Measurements from ENCODE around the gene SLC8A1. TPM values are rescaled to one million over a fixed set of nuclear protein-coding genes. Genes with fewer than 3 reads are reported as not detected.

The SLC8A1 gene
- total RNA-seq, 1 experiment from 2014 or later: 1.7 TPM

GRCh38 chr2:40353231-40353630 lies 98.7 kb downstream of the SLC8A1 start:
- H3K79me2 ChIP-seq (ENCODE audit: insufficient read depth, low read length): no peaks in the 10 kb centered on the region
- H4K5ac ChIP-seq (ENCODE audit: insufficient read length, low read depth, low read length): no peak overlapping the region
- no peaks in the 10 kb centered on the region for H3K9me3 Mint-ChIP-seq
- no peak overlapping the region for H2BK5ac ChIP-seq (ENCODE audit: insufficient read length, low read length)
- no peak for DNase-seq
- H4K8ac ChIP-seq (replicated peaks; ENCODE audit: insufficient read length, low read depth, low read length): no peak overlapping the region
- H3K4me2 ChIP-seq (ENCODE audit: insufficient read depth, insufficient read length, low read length): no peak overlapping the region
- no CpG with 5 or more reads among the region's 5 CpGs for WGBS (ENCODE audit: extremely low coverage, insufficient read length, low lambda C conversion rate)
- no peak overlapping the region for H2AFZ ChIP-seq (ENCODE audit: low read length)
- H2BK20ac ChIP-seq (ENCODE audit: low read depth, low read length, poor library complexity, severe bottlenecking): no peak overlapping the region
- H3T11ph ChIP-seq (ENCODE audit: low read length): no peak overlapping the region
- no peaks in the 10 kb centered on the region for H3K4me1 ChIP-seq (ENCODE audit: insufficient read depth, low read length)
- H3K27me3 Mint-ChIP-seq (ENCODE audit: low read depth): no peaks in the 10 kb centered on the region
- H3K4me1 Mint-ChIP-seq: no peaks in the 10 kb centered on the region
- H3K27ac ChIP-seq (ENCODE audit: insufficient read length, low read depth, low read length): no peak overlapping the region
- H4K20me1 ChIP-seq (ENCODE audit: control insufficient read depth, insufficient read depth, insufficient read length): no peaks in the 10 kb centered on the region
- H3K23ac ChIP-seq (ENCODE audit: insufficient read length, low read depth, low read length): no peak overlapping the region
- H4K91ac ChIP-seq (ENCODE audit: insufficient read length, low read depth, low read length): no peak overlapping the region
- H2AK5ac ChIP-seq (ENCODE audit: insufficient read length, low read length): no peak overlapping the region
- no peak overlapping the region for H3K4ac ChIP-seq (ENCODE audit: low read depth, low read length)
- no peaks in the 10 kb centered on the region for H3K79me1 ChIP-seq (ENCODE audit: insufficient read depth, low read depth, low read length, poor library complexity, severe bottlenecking)
- H3K27ac Mint-ChIP-seq: 0 out of 7 replicates have a peak overlapping the region, but pooled peaks of 1 of the 3 experiments have one; percentile 28
- H3K23me2 ChIP-seq (ENCODE audit: insufficient read length, low read depth, low read length, poor library complexity, severe bottlenecking): no peaks in the 10 kb centered on the region
- H2BK120ac ChIP-seq (ENCODE audit: low read depth, low read length, poor library complexity, severe bottlenecking): no peak overlapping the region
- H3K9ac ChIP-seq (ENCODE audit: extremely low read depth, insufficient read length, low read length): no peak overlapping the region
- H3K56ac ChIP-seq (ENCODE audit: insufficient read length, low read depth, low read length): no peak overlapping the region
- H2BK12ac ChIP-seq (ENCODE audit: insufficient read length, low read depth, low read length): no peak overlapping the region
- H3K4me3 Mint-ChIP-seq: no peak overlapping the region
- H3K36me3 Mint-ChIP-seq (ENCODE audit: insufficient read depth in 1 of 3, low read depth in 3 of 3): no peaks in the 10 kb centered on the region
- no peak overlapping the region for H2BK15ac ChIP-seq (ENCODE audit: low read depth, low read length)
- no peak overlapping the region for H3K14ac ChIP-seq (ENCODE audit: insufficient read depth, low read length)
- H3K27me3 ChIP-seq (ENCODE audit: insufficient read depth, low read length): no peaks in the 10 kb centered on the region
- no peaks in the 10 kb centered on the region for H3K9me3 ChIP-seq (ENCODE audit: control insufficient read depth, low read depth, low read length)
- no peak for TF ChIP-seq CTCF (conservative IDR thresholded peaks at IDR 0.05)
- no peak overlapping the region for H3K18ac ChIP-seq (ENCODE audit: insufficient read length, low read depth, low read length)

Measured in H9 (cell line).